Measurements from ENCODE around the gene ARL3. TPM values are rescaled to one million over a fixed set of nuclear protein-coding genes. Genes with fewer than 3 reads are reported as not detected.

ARL3 gene
- total RNA-seq, 1 donor = 5.8 TPM

GRCh38 chr10:102657984-102658724 is 56.0 kb downstream of the ARL3 start:
- peak; percentile 84 for DNase-seq (ENCODE audit: insufficient read length, low spot score, missing footprints)
- TF ChIP-seq, protein P1, sequence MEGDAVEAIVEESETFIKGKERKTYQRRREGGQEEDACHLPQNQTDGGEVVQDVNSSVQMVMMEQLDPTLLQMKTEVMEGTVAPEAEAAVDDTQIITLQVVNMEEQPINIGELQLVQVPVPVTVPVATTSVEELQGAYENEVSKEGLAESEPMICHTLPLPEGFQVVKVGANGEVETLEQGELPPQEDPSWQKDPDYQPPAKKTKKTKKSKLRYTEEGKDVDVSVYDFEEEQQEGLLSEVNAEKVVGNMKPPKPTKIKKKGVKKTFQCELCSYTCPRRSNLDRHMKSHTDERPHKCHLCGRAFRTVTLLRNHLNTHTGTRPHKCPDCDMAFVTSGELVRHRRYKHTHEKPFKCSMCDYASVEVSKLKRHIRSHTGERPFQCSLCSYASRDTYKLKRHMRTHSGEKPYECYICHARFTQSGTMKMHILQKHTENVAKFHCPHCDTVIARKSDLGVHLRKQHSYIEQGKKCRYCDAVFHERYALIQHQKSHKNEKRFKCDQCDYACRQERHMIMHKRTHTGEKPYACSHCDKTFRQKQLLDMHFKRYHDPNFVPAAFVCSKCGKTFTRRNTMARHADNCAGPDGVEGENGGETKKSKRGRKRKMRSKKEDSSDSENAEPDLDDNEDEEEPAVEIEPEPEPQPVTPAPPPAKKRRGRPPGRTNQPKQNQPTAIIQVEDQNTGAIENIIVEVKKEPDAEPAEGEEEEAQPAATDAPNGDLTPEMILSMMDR (IDR thresholded peaks at IDR 0.05; ENCODE audit: extremely low read depth, low read depth, low read length) = no peak
- H3K4me3 ChIP-seq (ENCODE audit: insufficient read depth, low read length) = no peak overlapping the region
- peaks cover 49% of the 10 kb centered on the region for H3K79me2 ChIP-seq (ENCODE audit: insufficient read depth, low read length)
- H4K20me1 ChIP-seq (ENCODE audit: insufficient read depth, low read length) = peaks cover 45% of the 10 kb centered on the region
- H3K4me1 ChIP-seq (ENCODE audit: insufficient read depth, low read length) = peaks cover 8% of the 10 kb centered on the region
- peaks cover 52% of the 10 kb centered on the region for H3K36me3 ChIP-seq (ENCODE audit: insufficient read depth, low read length)
- H3K9me3 ChIP-seq (ENCODE audit: low read depth, low read length) = no peaks in the 10 kb centered on the region
- no peaks in the 10 kb centered on the region for H3K27me3 ChIP-seq (ENCODE audit: insufficient read depth, low read length)
- H3K27ac ChIP-seq (ENCODE audit: low read depth, low read length) = no peak overlapping the region
- H3K4me2 ChIP-seq (ENCODE audit: insufficient read depth, low read length) = no peak overlapping the region
- no peak overlapping the region for H2AFZ ChIP-seq (ENCODE audit: low read length)

DNA sequence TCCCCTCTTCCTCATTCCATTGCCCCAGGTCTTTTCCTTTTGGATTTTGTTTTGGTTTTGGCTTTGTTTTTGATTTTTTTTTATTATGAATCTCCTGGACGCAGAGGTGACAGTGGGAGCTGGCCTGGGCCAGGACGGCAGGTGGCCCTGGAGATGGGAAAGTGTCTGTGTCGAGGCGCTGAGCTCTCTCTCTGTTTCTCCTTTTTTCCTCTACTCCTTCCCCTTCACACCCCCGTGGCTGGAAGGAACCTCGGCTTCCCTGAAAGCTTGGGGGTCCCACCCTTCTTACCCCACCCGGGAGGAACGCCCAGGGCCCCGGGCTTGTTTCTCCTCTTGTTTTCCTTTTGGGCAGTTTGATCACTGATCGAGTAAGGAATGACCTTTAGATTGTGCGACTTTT is 56.7 kb downstream of the ARL3 start:
- Histone ChIP-seq H3K36me3 (ENCODE audit: insufficient read depth, low read length) (peaks cover 59% of the 10 kb centered on the region), H3K4me3 (ENCODE audit: insufficient read depth, low read length) (no peak overlapping the region), H3K27me3 (ENCODE audit: insufficient read depth, low read length) (no peaks in the 10 kb centered on the region), H3K9me3 (ENCODE audit: low read depth, low read length) (no peaks in the 10 kb centered on the region), H2AFZ (ENCODE audit: low read length) (no peak overlapping the region), H4K20me1 (ENCODE audit: insufficient read depth, low read length) (peaks cover 51% of the 10 kb centered on the region), H3K27ac (ENCODE audit: low read depth, low read length) (no peak overlapping the region), H3K79me2 (ENCODE audit: insufficient read depth, low read length) (peaks cover 56% of the 10 kb centered on the region), H3K4me1 (ENCODE audit: insufficient read depth, low read length) (peaks cover 8% of the 10 kb centered on the region), H3K4me2 (ENCODE audit: insufficient read depth, low read length) (no peak overlapping the region)
- TF ChIP-seq, protein P1 (IDR thresholded peaks at IDR 0.05; ENCODE audit: extremely low read depth, low read depth, low read length) = no peak
- DNase-seq (ENCODE audit: insufficient read length, low spot score, missing footprints) = peak; percentile 50

GRCh38 chr10:102656791-102657371 is 57.3 kb downstream of the ARL3 start:
- peaks cover 62% of the 10 kb centered on the region for H3K79me2 ChIP-seq (ENCODE audit: insufficient read depth, low read length)

GRCh38 chr10:102656026-102656425 is 58.2 kb downstream of the ARL3 start:
- peaks cover 70% of the 10 kb centered on the region for H3K36me3 ChIP-seq (ENCODE audit: insufficient read depth, low read length)
- peaks cover 65% of the 10 kb centered on the region for H4K20me1 ChIP-seq (ENCODE audit: insufficient read depth, low read length)
- no peak overlapping the region for H3K4me3 ChIP-seq (ENCODE audit: insufficient read depth, low read length)
- peak; percentile 69 for DNase-seq (ENCODE audit: insufficient read length, low spot score, missing footprints)
- H3K4me1 ChIP-seq (ENCODE audit: insufficient read depth, low read length) = peaks cover 8% of the 10 kb centered on the region
- peaks cover 70% of the 10 kb centered on the region for H3K79me2 ChIP-seq (ENCODE audit: insufficient read depth, low read length)
- H3K27ac ChIP-seq (ENCODE audit: low read depth, low read length) = no peak overlapping the region
- no peak overlapping the region for H2AFZ ChIP-seq (ENCODE audit: low read length)
- H3K4me2 ChIP-seq (ENCODE audit: insufficient read depth, low read length) = no peak overlapping the region
- TF ChIP-seq, protein P1 (IDR thresholded peaks at IDR 0.05; ENCODE audit: extremely low read depth, low read depth, low read length) = no peak
- H3K27me3 ChIP-seq (ENCODE audit: insufficient read depth, low read length) = no peaks in the 10 kb centered on the region
- no peaks in the 10 kb centered on the region for H3K9me3 ChIP-seq (ENCODE audit: low read depth, low read length)

More at GRCh38 chr10:102656791-102657371, 57.3 kb downstream of the ARL3 start:
- Histone ChIP-seq H3K4me1 (ENCODE audit: insufficient read depth, low read length) (peaks cover 8% of the 10 kb centered on the region), H3K36me3 (ENCODE audit: insufficient read depth, low read length) (peaks cover 61% of the 10 kb centered on the region), H2AFZ (ENCODE audit: low read length) (no peak overlapping the region), H3K9me3 (ENCODE audit: low read depth, low read length) (no peaks in the 10 kb centered on the region), H4K20me1 (ENCODE audit: insufficient read depth, low read length) (peaks cover 56% of the 10 kb centered on the region), H3K27me3 (ENCODE audit: insufficient read depth, low read length) (no peaks in the 10 kb centered on the region), H3K27ac (ENCODE audit: low read depth, low read length) (no peak overlapping the region), H3K4me3 (ENCODE audit: insufficient read depth, low read length) (no peak overlapping the region), H3K4me2 (ENCODE audit: insufficient read depth, low read length) (no peak overlapping the region)
- peak; percentile 52 for DNase-seq (ENCODE audit: insufficient read length, low spot score, missing footprints)
- TF ChIP-seq, protein P1 (IDR thresholded peaks at IDR 0.05; ENCODE audit: extremely low read depth, low read depth, low read length) = no peak

Data from osteoblast (primary cell).